ENCODE measurements around the gene MSI2. TPM values are rescaled to one million over a fixed set of nuclear protein-coding genes. Genes with fewer than 3 reads are reported as not detected.

Gene MSI2
- total RNA-seq, 2 experiments from 2014 or later, result 59.6 to 61.7 TPM

GRCh38 chr17:57484081-57484666 lies 227.9 kb downstream of the MSI2 start:
- no peaks in the 10 kb centered on the region for H3K27me3 Mint-ChIP-seq
- peaks cover 3% of the 10 kb centered on the region for H3K36me3 Mint-ChIP-seq (ENCODE audit: low read depth)
- CTCF ChIA-PET, result no interaction called here
- no peak overlapping the region for H3K27ac Mint-ChIP-seq
- ATAC-seq, result no peak
- H3K4me3 Mint-ChIP-seq, result no peak overlapping the region
- peaks cover 67% of the 10 kb centered on the region for H3K4me1 Mint-ChIP-seq (ENCODE audit: low read depth)
- no peak for DNase-seq
- POLR2A ChIA-PET, result interaction anchor here (1.0 kb wide), 1 partner anchor 12 kb away, joined by 4 read pairs; no protein-coding TSS in a partner anchor
- TF ChIP-seq CTCF (IDR thresholded peaks at IDR 0.05), result no peak
- H3K9me3 Mint-ChIP-seq, result no peaks in the 10 kb centered on the region
- intact Hi-C loops (cut with micrococcal nuclease), result no loop called here

- POLR2A ChIA-PET, result interaction anchor here (0.9 to 2.9 kb wide), 3 partner anchors 8 to 37 kb away, joined by 3 to 9 read pairs (median 4); no protein-coding TSS in a partner anchor
- DNase-seq (no peak), ATAC-seq (no peak)
- Mint-ChIP-seq H3K27me3 (no peaks in the 10 kb centered on the region), H3K4me1 (ENCODE audit: low read depth) (peaks cover 67% of the 10 kb centered on the region), H3K4me3 (no peak overlapping the region), H3K36me3 (ENCODE audit: low read depth) (peaks cover 3% of the 10 kb centered on the region), H3K9me3 (no peaks in the 10 kb centered on the region), H3K27ac (no peak overlapping the region)
- TF ChIP-seq CTCF (IDR thresholded peaks at IDR 0.05), result no peak
- intact Hi-C loops (cut with micrococcal nuclease), result no loop called here
- CTCF ChIA-PET, result interaction anchor here (2.2 kb wide), 1 partner anchor 242 kb away, joined by 8 read pairs; no protein-coding TSS in a partner anchor
Measured at GRCh38 chr17:57484826-57485565, 228.7 kb downstream of the MSI2 start.

- Mint-ChIP-seq H3K27ac (no peak overlapping the region), H3K4me3 (no peak overlapping the region), H3K36me3 (ENCODE audit: low read depth) (peaks cover 3% of the 10 kb centered on the region), H3K27me3 (no peaks in the 10 kb centered on the region), H3K4me1 (ENCODE audit: low read depth) (peaks cover 62% of the 10 kb centered on the region), H3K9me3 (no peaks in the 10 kb centered on the region)
- no peak for DNase-seq
- TF ChIP-seq CTCF (IDR thresholded peaks at IDR 0.05), result no peak
- ChIA-PET CTCF (interaction anchor here (2.2 kb wide), 1 partner anchor 242 kb away, joined by 8 read pairs; no protein-coding TSS in a partner anchor), POLR2A (interaction anchor here (0.9 to 2.9 kb wide), 2 partner anchors 9 to 37 kb away, joined by 3 to 9 read pairs; no protein-coding TSS in a partner anchor)
- intact Hi-C loops (cut with micrococcal nuclease), result no loop called here
- no peak for ATAC-seq
Measured at GRCh38 chr17:57485566-57485865, 229.2 kb downstream of the MSI2 start.

GRCh38 chr17:57485916-57486881 lies 229.9 kb downstream of the MSI2 start:
- Mint-ChIP-seq H3K27ac (no peak overlapping the region), H3K9me3 (no peaks in the 10 kb centered on the region), H3K4me3 (no peak overlapping the region), H3K27me3 (no peaks in the 10 kb centered on the region), H3K36me3 (ENCODE audit: low read depth) (peaks cover 3% of the 10 kb centered on the region), H3K4me1 (ENCODE audit: low read depth) (peaks cover 55% of the 10 kb centered on the region)
- DNase-seq, result no peak
- CTCF ChIA-PET, result interaction anchor here (0.8 to 3.8 kb wide), 4 partner anchors 12 to 243 kb away, joined by 3 to 16 read pairs (median 6); no protein-coding TSS in a partner anchor
- POLR2A ChIA-PET, result interaction anchor here (0.5 to 2.9 kb wide), 5 partner anchors 9 to 1207 kb away, joined by 3 to 9 read pairs (median 3); partner anchors contain the start of gene RAD51C
- ATAC-seq, result peak; percentile 24
- no peak for TF ChIP-seq CTCF (IDR thresholded peaks at IDR 0.05)
- intact Hi-C loops (cut with micrococcal nuclease), result no loop called here

Data from activated CD8-positive, alpha-beta T cell treated with anti-CD3 and anti-CD28 coated beads for 36 hours (primary cell).